ENCODE results near the gene SS18L1.

SS18L1 gene

GRCh38 chr20:62175711-62176110 is 32.1 kb downstream of the SS18L1 start:
- no peak for DNase-seq

- no peak for DNase-seq
Measured at GRCh38 chr20:62176866-62177265, 33.3 kb downstream of the SS18L1 start.

- no peak for DNase-seq
Measured at GRCh38 chr20:62177307-62177706, 33.7 kb downstream of the SS18L1 start.

DNA sequence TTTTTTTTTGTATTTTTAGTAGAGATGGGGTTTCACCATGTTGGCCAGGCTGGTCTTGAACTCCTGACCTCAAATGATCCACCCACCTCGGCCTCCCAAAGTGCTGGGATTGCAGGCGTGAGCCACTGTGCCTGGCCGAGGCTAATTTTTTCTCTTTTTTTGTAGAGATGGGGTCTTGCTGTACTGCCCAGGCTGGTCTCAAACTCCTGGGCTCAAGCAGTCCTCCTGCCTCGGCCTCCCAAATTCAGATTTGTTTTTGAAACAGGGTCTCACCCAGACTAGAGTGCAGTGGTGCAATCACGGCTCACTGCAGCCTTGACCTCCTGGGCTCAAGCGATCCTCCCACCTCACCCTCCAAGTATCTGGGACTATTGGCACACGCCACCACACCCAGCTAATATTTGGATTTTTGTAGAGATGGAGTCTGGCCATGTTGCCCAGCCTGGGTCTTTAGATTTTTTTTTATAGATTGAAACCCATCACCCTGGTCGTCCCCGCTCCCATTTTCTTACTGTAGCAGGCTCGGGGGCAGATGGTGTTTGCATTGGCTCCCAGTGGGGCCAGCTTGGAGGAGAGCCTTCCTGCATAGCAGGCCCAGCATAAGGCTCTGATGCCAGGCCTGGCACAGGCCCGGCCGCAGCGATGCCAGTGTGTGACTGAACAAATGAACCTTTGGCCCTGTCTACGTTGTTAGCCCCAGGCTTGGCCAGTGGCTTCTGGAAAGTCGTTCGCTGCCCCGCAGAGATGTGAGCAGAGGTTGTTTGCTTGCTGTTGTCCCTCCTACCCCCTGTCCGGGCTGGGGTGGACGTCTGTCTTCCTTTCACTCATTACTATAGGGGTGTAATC is 35.0 kb downstream of the SS18L1 start:
- no peak for DNase-seq

DNA sequence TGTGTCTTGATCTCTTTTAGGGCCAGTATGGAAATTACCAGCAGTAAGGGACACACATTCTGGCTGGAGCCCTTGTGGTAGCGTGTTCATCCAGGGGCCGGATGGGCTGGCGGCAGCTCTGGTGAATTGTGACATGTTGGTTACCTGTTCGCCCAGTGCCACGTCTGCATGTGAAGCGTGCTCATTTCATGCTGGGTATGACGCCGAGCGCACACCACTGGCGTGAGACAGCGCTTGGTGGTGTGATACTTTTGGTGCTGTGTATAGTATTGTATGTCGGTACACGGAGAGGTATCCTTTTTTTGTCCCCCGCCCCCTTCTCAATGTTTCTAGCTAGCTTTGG is 35.6 kb downstream of the SS18L1 start:
- DNase-seq, result no peak

DNA sequence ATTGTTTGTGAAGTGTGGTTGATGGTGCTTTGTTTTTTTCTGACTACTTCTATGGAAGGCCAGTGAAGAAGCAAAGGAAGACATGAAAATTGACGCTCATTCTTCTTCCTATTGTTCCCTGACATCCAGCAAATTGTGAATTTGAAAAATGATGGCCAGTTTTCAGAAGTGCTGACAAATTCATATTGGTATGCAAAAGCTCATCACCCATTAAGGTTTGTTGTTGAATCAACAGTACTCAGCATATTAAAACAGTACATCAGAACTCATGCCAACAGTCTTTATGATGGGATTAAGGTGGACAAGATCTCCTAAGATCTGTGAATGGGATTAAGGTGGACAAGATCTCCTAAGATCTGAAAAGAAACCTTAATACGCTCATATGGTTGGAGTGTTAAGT is 38.2 kb downstream of the SS18L1 start:
- no peak for DNase-seq

GRCh38 chr20:62182469-62183425 is 39.2 kb downstream of the SS18L1 start, which contains the start of gene MTG2:
TSS of gene MTG2 (plus strand) at chr20:62183028. CDS start at chr20:62193421, 10,393 bp downstream.
- peak; percentile 93 to 94 for DNase-seq

- DNase-seq, result peak in 1 of 2 experiments; percentile 26
Measured at GRCh38 chr20:62183426-62184142, 40.0 kb downstream of the SS18L1 start.

- DNase-seq, result no peak
Measured at GRCh38 chr20:62186096-62186426, 42.5 kb downstream of the SS18L1 start.

DNA sequence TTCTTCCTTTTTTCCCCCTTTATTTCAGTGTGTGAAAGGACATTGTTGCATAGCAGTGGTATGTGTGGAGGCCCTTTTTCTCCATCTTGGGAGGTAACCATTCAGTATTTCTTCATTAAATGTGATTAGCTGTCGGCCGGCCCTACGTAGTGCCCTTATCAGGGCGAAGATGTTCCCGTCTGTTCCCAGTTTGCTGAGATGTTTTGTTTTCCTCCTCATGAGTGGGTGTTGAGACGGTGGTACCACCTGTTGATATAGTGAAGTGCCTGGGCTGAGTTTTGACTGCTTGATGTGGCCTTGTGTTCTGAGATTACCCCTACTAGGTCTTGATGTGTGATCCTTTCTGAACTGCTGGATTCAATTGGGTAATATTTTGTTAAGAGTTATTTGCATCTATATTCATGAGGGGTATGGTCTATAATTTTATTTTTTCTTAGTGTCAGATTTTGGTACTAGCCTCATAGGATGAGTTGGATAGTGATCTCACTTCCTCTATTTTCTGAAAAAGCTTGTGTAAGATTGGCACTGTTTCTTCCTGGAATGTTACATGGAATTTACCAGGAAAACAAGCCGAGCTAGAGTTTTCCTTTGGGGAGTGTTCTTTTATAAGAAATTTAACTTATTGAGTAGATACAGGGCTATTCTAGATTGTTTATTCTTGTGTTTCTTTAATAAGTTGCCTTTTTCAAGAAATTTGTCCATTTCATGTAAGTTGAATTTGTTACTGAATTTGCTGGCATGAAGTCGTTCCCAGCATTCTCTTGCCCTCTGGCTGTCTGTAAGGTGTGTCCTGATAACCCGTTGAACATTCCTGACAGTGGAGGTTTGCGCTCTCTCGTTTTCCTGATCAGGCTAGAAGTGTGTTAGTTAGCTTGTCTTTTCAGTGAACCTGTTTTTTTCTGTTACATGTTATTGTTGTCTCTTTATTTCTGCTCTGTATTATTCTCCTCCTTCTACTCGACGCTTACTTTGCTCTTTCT is 43.6 kb downstream of the SS18L1 start:
- peak in 1 of 2 experiments; percentile 24 for DNase-seq

- no peak for DNase-seq
Measured at GRCh38 chr20:62190639-62191411, 47.3 kb downstream of the SS18L1 start.

DNA sequence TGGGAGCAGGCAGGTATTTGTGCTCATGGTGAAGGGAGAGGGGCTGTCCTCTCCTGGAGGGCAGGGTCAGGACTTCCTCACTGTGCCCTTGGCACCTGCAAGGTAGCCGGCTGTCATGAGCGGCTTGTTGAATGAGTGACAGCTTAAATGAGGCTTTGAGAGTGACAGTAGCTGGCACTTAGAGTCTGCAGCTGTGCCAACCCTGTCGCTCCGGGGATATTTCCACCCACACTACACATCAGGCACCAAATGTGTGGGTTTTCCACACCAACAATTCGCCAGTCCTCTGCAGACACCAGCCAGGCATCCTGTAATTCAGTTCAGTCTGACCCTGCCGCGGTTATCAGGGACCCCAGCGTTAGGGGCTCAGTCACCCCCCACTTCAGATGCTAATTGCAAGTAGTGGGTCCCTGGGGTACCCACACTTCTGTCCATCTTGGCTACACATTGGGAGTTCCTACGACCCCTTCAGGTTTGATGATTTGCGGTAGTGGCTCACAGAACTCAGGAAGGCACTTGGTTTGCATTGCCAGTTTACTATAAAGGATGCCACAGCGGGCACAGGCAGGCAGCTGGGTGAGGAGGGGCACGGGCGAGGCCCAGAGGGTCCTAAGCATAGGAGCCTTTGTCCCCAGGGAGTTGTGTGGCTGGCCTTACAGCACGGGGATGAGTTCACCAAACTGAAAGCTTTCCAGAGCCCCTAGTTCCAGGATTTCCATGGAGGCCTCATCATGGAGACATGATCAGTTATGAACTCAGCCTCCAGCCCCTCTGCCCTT is 48.4 kb downstream of the SS18L1 start:
- no peak for DNase-seq

DNA sequence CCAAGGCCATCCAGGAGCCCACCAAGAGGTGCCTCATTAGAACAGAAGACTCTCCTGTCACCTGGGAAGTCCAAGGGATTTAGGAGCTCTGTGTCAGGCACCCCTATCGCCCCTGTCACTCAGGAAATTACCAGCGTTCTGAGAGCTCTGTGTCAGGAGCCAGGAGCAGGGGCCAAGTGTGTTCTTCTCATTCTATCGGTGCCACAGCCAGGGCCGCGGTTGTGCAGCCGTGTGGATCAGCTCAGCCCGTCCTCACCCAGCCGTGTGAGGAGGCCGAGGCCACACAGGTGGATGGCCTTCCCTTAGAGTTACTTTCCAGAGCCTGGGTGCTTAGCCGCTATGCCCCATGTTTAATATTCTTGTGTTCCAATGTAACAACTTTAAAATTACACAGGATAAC is 49.1 kb downstream of the SS18L1 start:
- DNase-seq, result no peak

DNA sequence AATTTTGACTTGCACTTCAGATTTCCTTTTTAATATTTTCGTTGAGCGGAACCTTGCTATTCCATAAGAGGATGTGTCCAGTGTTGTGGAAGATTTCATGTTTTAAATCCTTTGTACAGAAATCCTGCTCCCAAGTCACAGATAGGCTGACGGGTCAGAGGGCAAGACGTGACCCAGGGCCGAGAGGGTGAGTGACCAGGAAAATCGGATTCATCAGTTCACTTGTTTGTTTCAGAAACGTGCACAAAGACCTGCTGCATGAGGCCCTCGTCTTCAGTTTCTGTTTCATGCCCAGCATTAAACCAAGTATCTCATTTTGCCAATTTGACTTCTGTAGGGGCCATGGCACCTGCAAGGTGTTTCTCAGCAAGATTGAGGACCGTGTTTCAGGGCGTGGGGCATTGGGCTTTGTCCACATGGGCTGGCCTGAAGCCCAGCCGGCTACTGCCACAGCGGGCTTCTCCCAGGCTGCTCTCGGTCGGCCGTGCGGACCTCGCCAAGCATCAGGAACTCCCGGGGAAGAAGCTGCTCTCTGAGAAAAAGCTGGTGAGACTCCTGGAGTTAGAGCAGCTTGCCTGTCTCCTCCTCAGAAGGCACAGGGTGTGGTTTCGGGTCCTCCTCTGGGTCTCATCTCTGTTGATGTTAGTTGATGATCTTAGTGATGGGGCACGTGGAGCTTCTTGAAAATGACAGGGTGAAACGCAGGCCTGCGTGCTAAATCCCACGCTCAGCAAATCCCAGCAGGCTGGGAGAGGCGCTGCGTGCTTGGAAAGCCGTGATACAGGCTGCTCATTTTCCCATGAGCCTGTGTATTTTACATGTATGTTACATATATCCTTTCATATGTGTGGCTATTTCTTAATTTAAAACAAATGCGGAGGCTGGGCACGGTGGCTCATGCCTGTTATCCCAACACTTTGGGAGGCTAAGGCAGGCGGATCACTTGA is 49.8 kb downstream of the SS18L1 start:
- DNase-seq, result no peak

- DNase-seq, result no peak
Measured at GRCh38 chr20:62195075-62195405, 51.5 kb downstream of the SS18L1 start.

DNA sequence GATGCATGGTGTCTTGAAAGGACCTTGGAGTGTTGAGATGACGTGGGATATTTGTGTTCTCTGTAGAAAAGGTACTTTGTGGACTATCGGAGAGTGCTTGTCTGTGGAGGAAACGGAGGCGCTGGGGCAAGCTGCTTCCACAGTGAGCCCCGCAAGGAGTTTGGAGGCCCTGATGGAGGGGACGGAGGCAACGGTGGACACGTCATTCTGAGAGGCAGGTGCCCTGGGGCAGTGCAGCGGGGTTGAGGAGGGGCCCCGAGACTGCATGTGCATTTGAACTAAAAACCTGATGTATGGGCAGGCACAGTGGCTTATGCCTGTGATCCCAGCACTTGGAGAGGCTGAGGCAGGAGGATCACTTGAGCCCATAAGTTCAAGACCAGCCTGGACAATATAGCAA is 52.2 kb downstream of the SS18L1 start:
- no peak for DNase-seq

DNA sequence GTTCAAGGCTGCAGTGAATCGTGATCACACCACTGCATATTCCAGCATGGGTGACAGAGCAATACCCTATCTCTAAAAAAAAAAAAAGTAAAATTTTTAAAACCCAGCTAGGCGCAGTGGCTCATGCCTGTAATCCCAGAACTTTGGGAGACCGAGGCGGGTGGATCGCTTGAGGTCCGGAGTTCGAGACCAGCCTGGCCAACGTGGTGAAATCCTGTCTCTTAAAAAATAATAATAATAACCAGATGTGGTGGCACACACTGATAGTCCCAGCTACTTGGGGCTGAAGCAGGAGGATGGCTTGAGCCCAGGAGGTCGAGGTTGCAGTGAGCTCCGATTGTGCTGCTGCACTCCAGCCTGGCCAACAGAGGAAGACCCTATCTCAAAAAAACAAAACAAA is 52.7 kb downstream of the SS18L1 start:
- DNase-seq, result no peak

- DNase-seq, result no peak
Measured at GRCh38 chr20:62197311-62197710, 53.7 kb downstream of the SS18L1 start.

DNA sequence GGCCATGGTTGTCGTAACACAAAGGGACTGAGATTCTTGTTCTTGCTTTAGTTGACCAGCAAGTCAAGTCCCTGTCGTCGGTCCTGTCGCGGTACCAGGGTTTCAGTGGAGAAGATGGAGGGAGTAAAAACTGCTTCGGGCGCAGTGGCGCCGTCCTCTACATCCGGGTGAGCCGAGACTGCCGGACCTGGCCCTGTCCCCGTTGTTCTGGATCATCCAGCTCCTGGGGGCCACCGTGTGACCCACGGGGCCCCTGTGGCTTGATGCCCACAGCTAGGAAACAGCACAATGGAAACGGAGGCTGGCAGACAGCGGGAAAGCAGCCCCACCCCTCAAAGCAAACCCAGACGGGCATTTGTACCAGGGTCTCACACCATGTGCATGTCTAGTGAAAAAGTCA is 54.2 kb downstream of the SS18L1 start:
- DNase-seq, result no peak
